ENCODE measurements around the gene AQP6. TPM values are rescaled to one million over a fixed set of nuclear protein-coding genes. Genes with fewer than 3 reads are reported as not detected.

AQP6 gene
- total and polyA plus RNA-seq, 12 donors = 0.20 to 1.1 (median 0.28) TPM; not detected in 8

GRCh38 chr12:49959685-49960473, 12.9 kb upstream of the AQP6 start:
- TF ChIP-seq POLR2A (IDR thresholded peaks at IDR 0.05) = no peak
- no peak for TF ChIP-seq CTCF (IDR thresholded peaks at IDR 0.05)
- WGBS, 4 donors = 44 to 54% (median 45%) methylated on average over 10 to 11 of the region's 11 CpGs
- peaks cover 0 to 4% of the 10 kb centered on the region in 2 donors for H3K4me1 ChIP-seq (replicated peaks in 1 of 2)
- H3K4me3 ChIP-seq = no peak overlapping the region
- H3K27me3 ChIP-seq = peaks cover 9% of the 10 kb centered on the region
- no peaks in the 10 kb centered on the region for H3K9me3 ChIP-seq (replicated peaks in 1 of 3)
- peak overlapping the region in 1 of 5 donors; percentile 44 for H3K27ac ChIP-seq
- intact Hi-C loops (cut with DNase I) = loop anchor here in 1 of 2 donors (10.0 kb wide), 1 partner anchor 95 kb away; no protein-coding TSS in a partner anchor
- H3K36me3 ChIP-seq (replicated peaks in 1 of 2) = no peaks in the 10 kb centered on the region
- no peak for DNase-seq

- H3K27ac ChIP-seq = no peak overlapping the region
- H3K4me1 ChIP-seq (replicated peaks in 1 of 2) = peaks cover 0 to 4% of the 10 kb centered on the region in 2 donors
- H3K36me3 ChIP-seq (replicated peaks in 1 of 2) = no peaks in the 10 kb centered on the region
- TF ChIP-seq CTCF (IDR thresholded peaks at IDR 0.05) (no peak), POLR2A (IDR thresholded peaks at IDR 0.05) (no peak)
- H3K9me3 ChIP-seq (replicated peaks in 1 of 3) = no peaks in the 10 kb centered on the region
- peaks cover 2% of the 10 kb centered on the region for H3K27me3 ChIP-seq
- intact Hi-C loops (cut with DNase I) = loop anchor here in 1 of 2 donors (10.0 kb wide), 1 partner anchor 96 kb away; no protein-coding TSS in a partner anchor
- no peak overlapping the region for H3K4me3 ChIP-seq
- WGBS, 4 donors = 34 to 60% (median 50%) methylated on average over 7 to 13 of the region's 13 CpGs
- DNase-seq = no peak
Observed at GRCh38 chr12:49960474-49961110, 12.2 kb upstream of the AQP6 start.

- no peak for TF ChIP-seq CTCF (IDR thresholded peaks at IDR 0.05)
- no peak for TF ChIP-seq POLR2A (IDR thresholded peaks at IDR 0.05)
- H3K27ac ChIP-seq = peak within 1 kb of the TSS in 1 of 5 donors; percentile 34
- no peaks in the 10 kb centered on the region for H3K27me3 ChIP-seq
- peaks cover 0 to 4% of the 10 kb centered on the region in 2 donors for H3K4me1 ChIP-seq (replicated peaks in 1 of 2)
- no peak for DNase-seq
- H3K36me3 ChIP-seq (replicated peaks in 1 of 2) = no peaks in the 10 kb centered on the region
- intact Hi-C loops (cut with DNase I) = loop anchor here in 1 of 2 donors (10.0 kb wide), 1 partner anchor 97 kb away; no protein-coding TSS in a partner anchor
- H3K9me3 ChIP-seq (replicated peaks in 1 of 3) = no peaks in the 10 kb centered on the region
- H3K4me3 ChIP-seq = peak within 1 kb of the TSS in 1 of 4 donors; percentile 48
- WGBS, 4 donors = 3 to 10% (median 4%) methylated on average over 12 to 100 of the region's 111 CpGs
Observed at GRCh38 chr12:49961111-49961922, 11.4 kb upstream of the AQP6 start, which contains the start of gene AQP5. AQP5 (plus strand) TSS chr12:49961872; CDS start chr12:49962018, 146 bp downstream.
